Fibroblast of mammary gland (primary cell): ENCODE measurements around the gene RALGPS1.

Source experiments
- DNase-seq: peaks from one replicate; pipeline ENCODE4 v3.0.0-alpha.2; 2010; ENCODE audit warnings: low read depth
- H3K4me3 ChIP-seq: 2 replicates; pipeline ENCODE4 v1.5.1; 2011; ENCODE audit warnings: low read depth, mild to moderate bottlenecking, low read length, moderate library complexity; ENCODE audit not compliant: control insufficient read depth
- TF ChIP-seq, protein P1 (sequence below): conservative IDR thresholded peaks from 2 replicates; pipeline ENCODE4 v1.5.1; 2011; ENCODE audit warnings: low read depth, low read length, inconsistent platforms; ENCODE audit not compliant: control insufficient read depth, insufficient read depth

RALGPS1 gene

DNA sequence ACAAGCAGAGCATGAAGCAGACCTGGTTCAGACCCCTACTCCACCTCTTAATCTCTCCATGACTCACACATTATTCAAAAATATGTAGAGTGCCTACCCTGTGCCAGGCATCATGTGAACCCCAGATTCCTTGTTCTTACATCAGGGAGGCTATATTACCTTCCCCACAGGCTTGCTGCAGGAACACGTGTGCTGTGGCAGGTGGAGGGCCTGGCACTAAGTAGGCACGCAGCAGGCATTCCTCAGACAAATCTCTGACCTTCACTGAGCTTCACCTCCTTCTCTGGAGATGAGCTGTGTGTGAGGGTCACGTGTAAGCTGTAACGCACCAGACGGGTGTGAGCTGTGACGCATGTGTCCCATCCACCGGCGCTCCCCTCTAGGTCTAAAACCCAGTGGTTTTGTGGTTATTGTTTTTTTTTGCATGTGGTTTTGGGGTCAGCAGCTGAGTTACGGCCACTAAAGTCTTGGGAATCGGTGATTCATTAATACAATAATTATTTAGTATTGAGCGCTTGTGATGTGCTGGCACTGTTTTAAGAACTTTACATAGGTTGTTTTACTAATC lies 177.5 kb downstream of the RALGPS1 start:
- TF ChIP-seq, protein P1, sequence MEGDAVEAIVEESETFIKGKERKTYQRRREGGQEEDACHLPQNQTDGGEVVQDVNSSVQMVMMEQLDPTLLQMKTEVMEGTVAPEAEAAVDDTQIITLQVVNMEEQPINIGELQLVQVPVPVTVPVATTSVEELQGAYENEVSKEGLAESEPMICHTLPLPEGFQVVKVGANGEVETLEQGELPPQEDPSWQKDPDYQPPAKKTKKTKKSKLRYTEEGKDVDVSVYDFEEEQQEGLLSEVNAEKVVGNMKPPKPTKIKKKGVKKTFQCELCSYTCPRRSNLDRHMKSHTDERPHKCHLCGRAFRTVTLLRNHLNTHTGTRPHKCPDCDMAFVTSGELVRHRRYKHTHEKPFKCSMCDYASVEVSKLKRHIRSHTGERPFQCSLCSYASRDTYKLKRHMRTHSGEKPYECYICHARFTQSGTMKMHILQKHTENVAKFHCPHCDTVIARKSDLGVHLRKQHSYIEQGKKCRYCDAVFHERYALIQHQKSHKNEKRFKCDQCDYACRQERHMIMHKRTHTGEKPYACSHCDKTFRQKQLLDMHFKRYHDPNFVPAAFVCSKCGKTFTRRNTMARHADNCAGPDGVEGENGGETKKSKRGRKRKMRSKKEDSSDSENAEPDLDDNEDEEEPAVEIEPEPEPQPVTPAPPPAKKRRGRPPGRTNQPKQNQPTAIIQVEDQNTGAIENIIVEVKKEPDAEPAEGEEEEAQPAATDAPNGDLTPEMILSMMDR, result no peak
- no peak for DNase-seq
- H3K4me3 ChIP-seq, result no peak overlapping the region

DNA sequence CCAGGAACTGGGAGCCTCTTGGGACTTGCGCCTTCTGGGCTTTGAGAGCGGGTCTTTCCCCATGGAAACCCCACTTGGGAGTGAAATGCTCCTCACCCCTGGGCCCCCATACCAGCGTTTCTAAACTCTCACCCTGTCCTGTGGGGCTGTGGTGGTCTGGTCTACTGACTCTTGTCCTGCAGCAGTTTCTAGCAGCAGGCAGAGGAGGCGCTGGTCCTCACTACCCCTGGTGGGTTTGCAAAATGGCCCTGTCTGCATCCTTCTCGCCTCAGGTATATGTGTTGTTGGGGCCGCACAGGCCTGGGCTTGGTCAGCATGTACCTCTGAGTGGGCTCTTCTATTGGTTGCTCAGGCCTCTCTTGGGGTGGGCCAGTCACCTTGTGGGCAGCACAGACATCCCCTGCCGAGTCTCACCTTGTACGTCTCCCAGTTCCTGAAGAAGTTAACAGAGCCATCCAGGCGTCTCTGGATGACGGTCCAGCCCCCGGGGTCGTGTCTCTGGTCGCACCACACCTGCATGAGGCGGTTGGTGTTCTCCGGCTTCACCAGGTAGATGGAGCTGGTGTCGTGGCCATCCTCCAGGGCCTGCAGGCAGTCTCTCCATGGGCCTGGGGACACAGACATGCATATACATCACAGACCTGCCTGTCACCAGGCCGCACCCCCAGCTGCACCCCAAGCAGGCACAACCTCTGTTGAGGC lies 178.9 kb downstream of the RALGPS1 start:
- H3K4me3 ChIP-seq, result no peak overlapping the region
- TF ChIP-seq, protein P1, result no peak
- no peak for DNase-seq

DNA sequence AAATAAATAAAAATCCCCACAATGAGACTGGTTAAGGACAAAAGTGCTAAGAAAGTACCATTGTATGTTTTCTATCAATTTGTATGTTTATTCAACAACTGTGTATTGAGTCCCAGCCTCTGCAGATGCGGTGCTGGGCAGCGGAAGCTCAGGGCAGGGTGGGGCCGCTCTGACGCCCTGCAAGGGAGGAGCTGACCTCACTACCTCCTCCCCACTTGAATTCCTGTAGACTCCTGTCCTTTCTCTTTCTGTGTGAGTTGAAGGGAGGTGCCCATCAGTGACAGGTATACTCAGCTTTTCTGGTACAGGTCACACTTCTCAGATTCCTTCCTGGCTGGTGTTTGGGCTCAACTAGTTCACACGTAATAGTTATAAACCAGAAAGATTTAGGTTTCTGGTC lies 180.8 kb downstream of the RALGPS1 start:
- no peak for DNase-seq
- TF ChIP-seq, protein P1, result no peak
- H3K4me3 ChIP-seq, result no peak overlapping the region

DNA sequence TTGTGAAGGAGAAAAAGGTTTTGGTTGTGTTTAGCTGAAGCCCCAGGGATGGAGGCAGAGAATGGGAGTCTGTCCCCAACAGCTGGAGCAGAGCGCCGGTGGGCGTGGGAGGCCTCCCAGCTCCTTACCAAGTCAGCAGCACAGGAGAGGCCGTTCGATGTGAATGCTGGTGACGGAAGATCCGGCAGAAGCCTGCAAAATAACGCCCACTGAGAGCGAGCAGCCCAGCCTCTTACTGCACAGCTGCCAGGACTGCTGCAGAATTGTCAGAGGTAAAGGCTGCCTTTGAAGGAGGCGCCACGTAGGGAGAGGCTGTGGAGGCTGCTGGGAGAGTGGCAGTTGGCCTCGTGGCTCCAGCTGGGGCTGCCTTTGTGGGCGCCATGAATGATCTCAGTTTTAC lies 181.6 kb downstream of the RALGPS1 start:
- TF ChIP-seq, protein P1, result no peak
- H3K4me3 ChIP-seq, result no peak overlapping the region
- DNase-seq, result peak; percentile 53

DNA sequence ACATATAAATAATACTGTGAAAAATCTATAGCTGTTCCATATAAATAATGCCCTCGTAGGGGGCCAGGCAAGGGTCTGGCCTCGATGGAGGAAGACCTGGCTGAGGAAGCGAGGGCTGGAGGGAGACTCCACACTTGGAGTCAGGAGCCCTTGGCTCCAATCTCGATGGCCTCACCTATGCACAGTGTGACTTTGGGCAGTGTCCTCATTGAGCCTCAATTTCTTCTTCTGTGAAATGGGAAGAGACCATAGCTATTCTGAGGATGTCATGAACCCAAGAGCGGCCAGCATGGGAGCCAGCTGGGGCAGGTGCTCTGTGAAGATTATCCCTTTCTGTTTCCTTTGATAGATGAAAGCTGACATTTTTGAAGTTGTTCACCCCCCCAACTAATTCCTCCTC lies 183.1 kb downstream of the RALGPS1 start:
- TF ChIP-seq, protein P1, result no peak
- DNase-seq, result no peak
- no peak overlapping the region for H3K4me3 ChIP-seq

DNA sequence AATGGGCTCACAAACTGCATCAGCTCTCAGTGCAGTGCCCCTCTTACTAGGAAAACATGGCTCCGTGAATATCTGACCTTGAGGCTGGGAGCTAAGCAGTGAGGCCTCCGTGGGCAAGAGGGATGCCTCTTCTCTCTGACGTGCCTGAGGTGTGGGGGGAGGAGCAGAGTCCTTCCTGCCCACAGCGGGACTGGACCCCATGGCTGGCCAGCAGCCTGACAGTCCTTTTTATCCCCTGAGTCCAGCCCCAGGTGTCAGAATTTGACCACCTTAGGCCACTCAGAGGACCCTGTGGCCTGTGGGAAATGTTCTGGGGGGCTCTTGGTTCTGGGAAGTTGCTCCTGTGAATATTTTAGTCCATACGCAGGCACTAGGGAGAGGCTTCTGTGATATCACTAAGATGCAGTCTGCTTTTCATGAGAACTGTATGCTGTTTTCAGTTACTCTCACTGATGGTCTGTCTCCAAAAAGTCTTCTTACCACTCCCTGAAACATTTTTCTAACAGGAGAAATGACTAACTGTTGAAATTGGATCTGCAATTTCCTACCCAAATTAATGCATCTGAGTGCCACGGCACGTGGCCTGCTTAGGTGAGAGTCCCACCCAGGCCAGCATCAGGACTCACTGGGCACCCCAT lies 184.5 kb downstream of the RALGPS1 start:
- no peak overlapping the region for H3K4me3 ChIP-seq

More for the DNA sequence above, 184.5 kb downstream of the RALGPS1 start:
- no peak for DNase-seq
- TF ChIP-seq, protein P1, result no peak
